GM12873 (cell line): ENCODE measurements around the gene PTPRT.
A peak's percentile ranks its signal among the peaks of the same experiment; 100 is the strongest.

Experiments used
- TF ChIP-seq, protein P1 (sequence below): IDR thresholded peaks from 2 replicates; pipeline ENCODE4 v1.5.1; 2012; ENCODE audit warnings: low read depth, mild to moderate bottlenecking, moderate library complexity, low read length, control low read depth; ENCODE audit not compliant: insufficient read depth; ENCODE audit errors: missing control alignments

PTPRT gene

DNA sequence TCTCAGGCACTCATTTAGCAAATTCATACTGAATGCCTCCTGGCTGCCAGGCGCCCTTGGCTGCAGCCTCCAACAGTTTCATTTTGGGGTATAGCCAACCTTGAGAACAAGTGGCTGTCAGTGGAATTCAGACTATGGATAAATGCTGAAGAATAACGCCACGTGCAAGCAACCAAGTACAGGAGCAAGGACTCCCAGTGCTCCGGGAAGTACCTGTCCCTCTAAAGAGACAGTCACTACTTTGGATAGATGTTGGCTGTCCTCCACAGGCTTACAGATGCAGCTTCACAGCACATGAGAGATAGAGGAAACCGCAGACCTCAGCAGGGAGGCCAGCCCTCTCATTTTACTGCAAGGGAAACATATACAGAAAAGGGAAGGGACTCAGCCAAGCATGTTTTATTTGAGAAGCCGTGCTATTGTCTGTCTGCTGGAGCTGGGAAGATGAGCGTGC is 658.2 kb downstream of the PTPRT start:
- TF ChIP-seq, protein P1, sequence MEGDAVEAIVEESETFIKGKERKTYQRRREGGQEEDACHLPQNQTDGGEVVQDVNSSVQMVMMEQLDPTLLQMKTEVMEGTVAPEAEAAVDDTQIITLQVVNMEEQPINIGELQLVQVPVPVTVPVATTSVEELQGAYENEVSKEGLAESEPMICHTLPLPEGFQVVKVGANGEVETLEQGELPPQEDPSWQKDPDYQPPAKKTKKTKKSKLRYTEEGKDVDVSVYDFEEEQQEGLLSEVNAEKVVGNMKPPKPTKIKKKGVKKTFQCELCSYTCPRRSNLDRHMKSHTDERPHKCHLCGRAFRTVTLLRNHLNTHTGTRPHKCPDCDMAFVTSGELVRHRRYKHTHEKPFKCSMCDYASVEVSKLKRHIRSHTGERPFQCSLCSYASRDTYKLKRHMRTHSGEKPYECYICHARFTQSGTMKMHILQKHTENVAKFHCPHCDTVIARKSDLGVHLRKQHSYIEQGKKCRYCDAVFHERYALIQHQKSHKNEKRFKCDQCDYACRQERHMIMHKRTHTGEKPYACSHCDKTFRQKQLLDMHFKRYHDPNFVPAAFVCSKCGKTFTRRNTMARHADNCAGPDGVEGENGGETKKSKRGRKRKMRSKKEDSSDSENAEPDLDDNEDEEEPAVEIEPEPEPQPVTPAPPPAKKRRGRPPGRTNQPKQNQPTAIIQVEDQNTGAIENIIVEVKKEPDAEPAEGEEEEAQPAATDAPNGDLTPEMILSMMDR = no peak

DNA sequence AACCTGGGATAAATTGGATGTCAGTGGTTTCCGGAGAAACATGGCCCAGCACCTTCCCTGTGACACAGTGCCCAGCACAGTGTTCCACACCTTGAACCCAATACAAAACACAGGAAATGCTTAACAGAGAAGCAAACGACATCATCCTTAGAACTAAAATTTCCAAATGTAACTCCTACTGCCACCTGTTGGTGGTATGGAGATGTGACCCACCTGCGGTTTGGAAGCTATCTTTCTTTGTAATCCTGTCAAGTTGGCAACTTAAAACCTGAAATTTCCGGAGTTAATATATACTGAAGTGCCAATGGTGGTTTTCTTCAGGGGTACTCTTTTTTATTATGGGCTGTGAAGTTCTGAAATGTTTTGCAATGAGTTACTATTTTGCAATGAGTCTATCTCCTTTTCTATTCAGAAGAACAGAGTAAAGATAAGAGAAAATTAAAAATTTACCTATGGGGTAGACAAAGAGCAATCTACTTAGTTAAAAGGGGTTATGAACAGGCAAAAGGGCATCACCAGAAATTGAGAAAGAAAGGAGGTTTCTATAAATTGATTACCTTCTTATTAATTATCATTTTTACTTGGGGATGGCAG is 658.8 kb downstream of the PTPRT start:
- TF ChIP-seq, protein P1 = peak; percentile 81

DNA sequence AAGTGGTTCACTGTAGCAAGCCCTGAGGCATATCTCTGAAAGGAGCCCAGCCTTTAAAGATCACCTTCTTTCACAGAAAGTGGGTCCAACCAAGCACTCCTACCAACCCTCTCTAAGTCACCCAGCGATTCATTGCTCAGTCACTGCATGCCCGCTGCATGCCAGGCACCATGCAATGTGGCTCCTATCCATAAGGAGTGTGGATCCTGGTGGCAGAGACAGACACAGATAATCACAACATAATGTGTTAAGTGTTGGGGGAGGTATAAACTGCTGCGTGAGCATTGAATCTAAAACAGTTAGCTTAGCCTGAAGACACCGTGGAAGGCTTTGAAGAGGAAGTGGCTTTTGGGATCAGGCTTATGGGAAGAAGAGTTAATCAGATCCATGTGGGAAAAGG is 659.5 kb downstream of the PTPRT start:
- TF ChIP-seq, protein P1 = no peak

DNA sequence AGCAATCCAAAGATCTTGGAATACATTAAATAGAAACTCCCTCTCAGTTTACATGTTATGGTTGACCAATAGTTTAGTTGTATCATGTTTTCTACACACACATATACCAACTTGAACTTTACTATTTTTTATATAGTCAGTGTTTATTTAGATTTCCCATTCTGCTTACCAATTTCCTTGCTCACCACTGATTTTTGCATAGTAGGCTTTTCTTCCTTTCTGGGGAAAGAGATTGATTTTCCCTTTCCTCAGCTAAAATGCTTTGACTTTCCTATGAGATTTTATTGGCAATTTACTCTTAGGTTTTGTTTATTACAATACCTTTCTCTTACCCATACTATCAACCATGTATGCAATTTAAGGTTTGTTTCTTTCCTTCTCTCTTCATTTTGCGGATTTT is 665.6 kb downstream of the PTPRT start:
- TF ChIP-seq, protein P1 = no peak

DNA sequence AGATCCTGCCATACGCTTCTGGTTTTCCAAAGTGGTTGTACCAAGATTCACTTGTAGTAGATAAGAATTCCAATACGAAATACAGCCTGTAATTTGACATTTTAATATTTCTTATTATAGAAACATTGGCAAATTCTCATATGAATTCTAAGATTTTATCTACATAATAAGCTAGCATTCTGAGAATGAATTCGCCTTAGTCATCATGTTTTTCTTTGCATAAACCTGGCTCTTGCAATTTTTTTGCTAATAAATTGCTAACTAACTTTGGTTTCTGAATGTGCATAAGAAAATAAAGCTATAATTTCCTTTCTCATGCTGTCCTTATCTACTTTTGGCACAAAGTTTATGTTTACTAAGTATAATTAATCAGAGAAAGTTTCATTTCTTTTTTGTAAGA is 673.0 kb downstream of the PTPRT start:
- TF ChIP-seq, protein P1 = no peak

DNA sequence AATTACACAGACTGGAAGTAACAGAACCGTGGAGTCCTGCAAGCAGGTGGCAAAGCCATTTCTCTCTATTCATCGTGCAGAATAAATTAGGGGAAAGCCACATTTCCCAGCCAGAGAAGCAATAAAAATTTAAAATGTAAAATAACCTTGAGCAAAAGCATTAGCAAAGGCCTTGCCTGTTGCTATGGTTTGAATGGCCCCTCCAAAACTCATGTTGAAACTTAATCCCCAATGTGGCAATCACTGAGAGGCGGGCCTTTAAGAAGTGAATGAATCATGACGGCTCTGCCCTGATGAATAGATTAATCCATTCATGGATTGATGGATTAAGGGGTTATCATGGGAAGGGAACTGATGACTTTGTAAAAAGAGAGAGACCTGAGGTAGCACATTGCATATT is 679.0 kb downstream of the PTPRT start:
- TF ChIP-seq, protein P1 = no peak

DNA sequence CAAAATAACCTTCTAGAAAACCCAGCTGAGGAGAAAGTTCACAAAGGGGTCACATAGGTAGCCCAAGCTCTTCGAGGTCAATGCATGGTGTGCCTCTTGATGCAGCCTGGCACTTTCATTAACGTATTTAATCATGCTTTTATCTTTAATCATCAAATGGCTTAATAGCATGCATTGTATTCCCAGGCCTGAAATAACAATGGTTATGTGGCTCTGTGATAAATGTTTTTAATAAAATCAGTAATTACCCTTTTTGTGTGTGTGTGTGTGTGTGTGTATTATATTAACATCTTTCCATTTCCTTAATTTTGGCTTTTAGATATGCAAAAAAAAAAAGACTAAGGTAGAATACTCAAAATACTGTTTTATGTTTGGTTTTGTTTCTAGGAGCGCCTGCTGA is 681.8 kb downstream of the PTPRT start:
- TF ChIP-seq, protein P1 = no peak
